ENCODE results near the gene HES4.

HES4 gene

DNA sequence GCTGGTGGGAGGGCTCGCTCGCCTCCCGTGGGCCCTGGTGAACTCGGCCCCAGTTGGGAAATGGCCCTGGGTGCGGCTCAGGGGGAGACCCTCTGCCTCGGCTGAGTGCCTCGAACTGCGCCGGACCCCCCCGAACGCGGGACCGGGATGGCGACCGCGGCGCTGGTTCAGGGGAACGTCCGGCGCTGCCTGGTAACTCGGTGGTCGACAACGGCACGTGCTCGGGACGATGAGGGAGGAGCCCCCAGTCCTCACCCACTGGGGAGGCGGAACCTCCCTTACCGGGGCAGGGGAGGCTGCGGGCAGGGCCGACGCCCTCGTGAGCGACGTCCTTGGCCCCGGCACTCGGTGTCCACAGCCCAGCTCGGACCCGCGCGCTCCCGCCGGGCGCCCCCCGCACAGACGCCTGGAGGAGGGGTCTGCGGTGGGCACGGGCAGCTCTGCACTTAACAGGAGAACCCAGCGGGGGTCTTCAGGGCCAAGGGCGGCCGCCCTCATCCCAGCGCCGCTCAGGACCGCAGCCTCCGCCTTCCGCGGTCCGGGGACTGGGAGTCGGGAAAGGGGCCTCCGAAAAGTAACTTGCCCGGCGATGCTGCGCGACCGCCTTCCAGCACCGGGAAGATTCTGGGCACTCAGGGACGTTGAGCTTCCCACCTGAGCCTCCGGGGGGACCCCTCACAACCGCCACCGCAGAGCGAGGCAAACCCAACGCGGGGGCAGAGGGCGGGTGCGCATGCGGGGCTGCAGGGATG, 1.7 kb downstream of the HES4 start (continued):
- TF ChIP-seq ZNF175 (tag by site-specific recombination; IDR thresholded peaks at IDR 0.05), result no peak
- peak; percentile 11; the same call in 1 of the 2 replicates for TF ChIP-seq ZNF768 (tag by site-specific recombination; IDR thresholded peaks at IDR 0.05)
- TF ChIP-seq ZNF623 (tag by site-specific recombination; IDR thresholded peaks at IDR 0.05), result no peak
- TF ChIP-seq ZNF660 (tag by site-specific recombination; IDR thresholded peaks at IDR 0.05), result peak; percentile 24; the same call in 1 of the 2 replicates
- TF ChIP-seq YY2 (tag by site-specific recombination; IDR thresholded peaks at IDR 0.05), result no peak
- TF ChIP-seq ZNF426 (tag by site-specific recombination; IDR thresholded peaks at IDR 0.05), result no peak
- TF ChIP-seq ZSCAN30 (tag by site-specific recombination; IDR thresholded peaks at IDR 0.05), result no peak; the same call in 1 of the 2 replicates
- TF ChIP-seq, protein P1, sequence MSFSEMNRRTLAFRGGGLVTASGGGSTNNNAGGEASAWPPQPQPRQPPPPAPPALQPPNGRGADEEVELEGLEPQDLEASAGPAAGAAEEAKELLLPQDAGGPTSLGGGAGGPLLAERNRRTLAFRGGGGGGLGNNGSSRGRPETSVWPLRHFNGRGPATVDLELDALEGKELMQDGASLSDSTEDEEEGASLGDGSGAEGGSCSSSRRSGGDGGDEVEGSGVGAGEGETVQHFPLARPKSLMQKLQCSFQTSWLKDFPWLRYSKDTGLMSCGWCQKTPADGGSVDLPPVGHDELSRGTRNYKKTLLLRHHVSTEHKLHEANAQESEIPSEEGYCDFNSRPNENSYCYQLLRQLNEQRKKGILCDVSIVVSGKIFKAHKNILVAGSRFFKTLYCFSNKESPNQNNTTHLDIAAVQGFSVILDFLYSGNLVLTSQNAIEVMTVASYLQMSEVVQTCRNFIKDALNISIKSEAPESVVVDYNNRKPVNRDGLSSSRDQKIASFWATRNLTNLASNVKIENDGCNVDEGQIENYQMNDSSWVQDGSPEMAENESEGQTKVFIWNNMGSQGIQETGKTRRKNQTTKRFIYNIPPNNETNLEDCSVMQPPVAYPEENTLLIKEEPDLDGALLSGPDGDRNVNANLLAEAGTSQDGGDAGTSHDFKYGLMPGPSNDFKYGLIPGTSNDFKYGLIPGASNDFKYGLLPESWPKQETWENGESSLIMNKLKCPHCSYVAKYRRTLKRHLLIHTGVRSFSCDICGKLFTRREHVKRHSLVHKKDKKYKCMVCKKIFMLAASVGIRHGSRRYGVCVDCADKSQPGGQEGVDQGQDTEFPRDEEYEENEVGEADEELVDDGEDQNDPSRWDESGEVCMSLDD (tag by site-specific recombination; IDR thresholded peaks at IDR 0.05), result peak; percentile 91
- peak; percentile 57; the same call in 1 of the 2 replicates for TF ChIP-seq ZNF501 (tag by site-specific recombination; IDR thresholded peaks at IDR 0.05)
- TF ChIP-seq ZNF157 (tag by site-specific recombination; IDR thresholded peaks at IDR 0.05), result no peak
- TF ChIP-seq ZNF701 (tag by site-specific recombination; IDR thresholded peaks at IDR 0.05), result no peak
- TF ChIP-seq, protein P2, sequence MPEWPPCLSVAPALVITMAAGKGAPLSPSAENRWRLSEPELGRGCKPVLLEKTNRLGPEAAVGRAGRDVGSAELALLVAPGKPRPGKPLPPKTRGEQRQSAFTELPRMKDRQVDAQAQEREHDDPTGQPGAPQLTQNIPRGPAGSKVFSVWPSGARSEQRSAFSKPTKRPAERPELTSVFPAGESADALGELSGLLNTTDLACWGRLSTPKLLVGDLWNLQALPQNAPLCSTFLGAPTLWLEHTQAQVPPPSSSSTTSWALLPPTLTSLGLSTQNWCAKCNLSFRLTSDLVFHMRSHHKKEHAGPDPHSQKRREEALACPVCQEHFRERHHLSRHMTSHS (tag by site-specific recombination; IDR thresholded peaks at IDR 0.05), result no peak
- peak; percentile 94 for TF ChIP-seq KLF1 (tag by site-specific recombination; IDR thresholded peaks at IDR 0.05)
- peak; percentile 98 for TF ChIP-seq ZEB2 (tag by site-specific recombination; IDR thresholded peaks at IDR 0.05)
- TF ChIP-seq, protein P3, sequence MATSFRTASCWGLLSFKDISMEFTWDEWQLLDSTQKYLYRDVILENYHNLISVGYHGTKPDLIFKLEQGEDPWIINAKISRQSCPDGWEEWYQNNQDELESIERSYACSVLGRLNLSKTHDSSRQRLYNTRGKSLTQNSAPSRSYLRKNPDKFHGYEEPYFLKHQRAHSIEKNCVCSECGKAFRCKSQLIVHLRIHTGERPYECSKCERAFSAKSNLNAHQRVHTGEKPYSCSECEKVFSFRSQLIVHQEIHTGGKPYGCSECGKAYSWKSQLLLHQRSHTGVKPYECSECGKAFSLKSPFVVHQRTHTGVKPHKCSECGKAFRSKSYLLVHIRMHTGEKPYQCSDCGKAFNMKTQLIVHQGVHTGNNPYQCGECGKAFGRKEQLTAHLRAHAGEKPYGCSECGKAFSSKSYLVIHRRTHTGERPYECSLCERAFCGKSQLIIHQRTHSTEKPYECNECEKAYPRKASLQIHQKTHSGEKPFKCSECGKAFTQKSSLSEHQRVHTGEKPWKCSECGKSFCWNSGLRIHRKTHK (tag by site-specific recombination; IDR thresholded peaks at IDR 0.05), result no peak
- TF ChIP-seq, protein P4, sequence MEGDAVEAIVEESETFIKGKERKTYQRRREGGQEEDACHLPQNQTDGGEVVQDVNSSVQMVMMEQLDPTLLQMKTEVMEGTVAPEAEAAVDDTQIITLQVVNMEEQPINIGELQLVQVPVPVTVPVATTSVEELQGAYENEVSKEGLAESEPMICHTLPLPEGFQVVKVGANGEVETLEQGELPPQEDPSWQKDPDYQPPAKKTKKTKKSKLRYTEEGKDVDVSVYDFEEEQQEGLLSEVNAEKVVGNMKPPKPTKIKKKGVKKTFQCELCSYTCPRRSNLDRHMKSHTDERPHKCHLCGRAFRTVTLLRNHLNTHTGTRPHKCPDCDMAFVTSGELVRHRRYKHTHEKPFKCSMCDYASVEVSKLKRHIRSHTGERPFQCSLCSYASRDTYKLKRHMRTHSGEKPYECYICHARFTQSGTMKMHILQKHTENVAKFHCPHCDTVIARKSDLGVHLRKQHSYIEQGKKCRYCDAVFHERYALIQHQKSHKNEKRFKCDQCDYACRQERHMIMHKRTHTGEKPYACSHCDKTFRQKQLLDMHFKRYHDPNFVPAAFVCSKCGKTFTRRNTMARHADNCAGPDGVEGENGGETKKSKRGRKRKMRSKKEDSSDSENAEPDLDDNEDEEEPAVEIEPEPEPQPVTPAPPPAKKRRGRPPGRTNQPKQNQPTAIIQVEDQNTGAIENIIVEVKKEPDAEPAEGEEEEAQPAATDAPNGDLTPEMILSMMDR (tag by site-specific recombination; IDR thresholded peaks at IDR 0.05), result 0 out of 2 replicates have a peak, but pooled peaks have one; percentile 58
- TF ChIP-seq EGR2 (tag by site-specific recombination; IDR thresholded peaks at IDR 0.05; ENCODE audit: low read depth), result 0 out of 2 replicates have a peak, but pooled peaks have one; percentile 39
- TF ChIP-seq ZFP3 (tag by site-specific recombination; IDR thresholded peaks at IDR 0.05; ENCODE audit: low read depth), result no peak
- peak; percentile 74 for TF ChIP-seq SP3 (tag by site-specific recombination; IDR thresholded peaks at IDR 0.05)
- TF ChIP-seq ZNF785 (tag by site-specific recombination; IDR thresholded peaks at IDR 0.05), result no peak
- TF ChIP-seq KLF7 (tag by site-specific recombination; IDR thresholded peaks at IDR 0.05; ENCODE audit: borderline replicate concordance), result peak; percentile 11; the same call in 1 of the 2 replicates
- TF ChIP-seq, protein P5, sequence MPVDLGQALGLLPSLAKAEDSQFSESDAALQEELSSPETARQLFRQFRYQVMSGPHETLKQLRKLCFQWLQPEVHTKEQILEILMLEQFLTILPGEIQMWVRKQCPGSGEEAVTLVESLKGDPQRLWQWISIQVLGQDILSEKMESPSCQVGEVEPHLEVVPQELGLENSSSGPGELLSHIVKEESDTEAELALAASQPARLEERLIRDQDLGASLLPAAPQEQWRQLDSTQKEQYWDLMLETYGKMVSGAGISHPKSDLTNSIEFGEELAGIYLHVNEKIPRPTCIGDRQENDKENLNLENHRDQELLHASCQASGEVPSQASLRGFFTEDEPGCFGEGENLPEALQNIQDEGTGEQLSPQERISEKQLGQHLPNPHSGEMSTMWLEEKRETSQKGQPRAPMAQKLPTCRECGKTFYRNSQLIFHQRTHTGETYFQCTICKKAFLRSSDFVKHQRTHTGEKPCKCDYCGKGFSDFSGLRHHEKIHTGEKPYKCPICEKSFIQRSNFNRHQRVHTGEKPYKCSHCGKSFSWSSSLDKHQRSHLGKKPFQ (tag by site-specific recombination; IDR thresholded peaks at IDR 0.05), result 0 out of 2 replicates have a peak, but pooled peaks have one; percentile 24
- no peak for TF ChIP-seq ZNF174 (tag by site-specific recombination; IDR thresholded peaks at IDR 0.05)
- no peak for TF ChIP-seq ZNF202 (tag by site-specific recombination; IDR thresholded peaks at IDR 0.05; ENCODE audit: borderline replicate concordance)
- TF ChIP-seq, protein P6, sequence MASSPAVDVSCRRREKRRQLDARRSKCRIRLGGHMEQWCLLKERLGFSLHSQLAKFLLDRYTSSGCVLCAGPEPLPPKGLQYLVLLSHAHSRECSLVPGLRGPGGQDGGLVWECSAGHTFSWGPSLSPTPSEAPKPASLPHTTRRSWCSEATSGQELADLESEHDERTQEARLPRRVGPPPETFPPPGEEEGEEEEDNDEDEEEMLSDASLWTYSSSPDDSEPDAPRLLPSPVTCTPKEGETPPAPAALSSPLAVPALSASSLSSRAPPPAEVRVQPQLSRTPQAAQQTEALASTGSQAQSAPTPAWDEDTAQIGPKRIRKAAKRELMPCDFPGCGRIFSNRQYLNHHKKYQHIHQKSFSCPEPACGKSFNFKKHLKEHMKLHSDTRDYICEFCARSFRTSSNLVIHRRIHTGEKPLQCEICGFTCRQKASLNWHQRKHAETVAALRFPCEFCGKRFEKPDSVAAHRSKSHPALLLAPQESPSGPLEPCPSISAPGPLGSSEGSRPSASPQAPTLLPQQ (tag by site-specific recombination; IDR thresholded peaks at IDR 0.05), result peak; percentile 80
- TF ChIP-seq MZF1 (tag by site-specific recombination; IDR thresholded peaks at IDR 0.05; ENCODE audit: borderline replicate concordance), result no peak
- no peak for TF ChIP-seq ZNF366 (tag by site-specific recombination; conservative IDR thresholded peaks at IDR 0.05)
- TF ChIP-seq, protein P7, sequence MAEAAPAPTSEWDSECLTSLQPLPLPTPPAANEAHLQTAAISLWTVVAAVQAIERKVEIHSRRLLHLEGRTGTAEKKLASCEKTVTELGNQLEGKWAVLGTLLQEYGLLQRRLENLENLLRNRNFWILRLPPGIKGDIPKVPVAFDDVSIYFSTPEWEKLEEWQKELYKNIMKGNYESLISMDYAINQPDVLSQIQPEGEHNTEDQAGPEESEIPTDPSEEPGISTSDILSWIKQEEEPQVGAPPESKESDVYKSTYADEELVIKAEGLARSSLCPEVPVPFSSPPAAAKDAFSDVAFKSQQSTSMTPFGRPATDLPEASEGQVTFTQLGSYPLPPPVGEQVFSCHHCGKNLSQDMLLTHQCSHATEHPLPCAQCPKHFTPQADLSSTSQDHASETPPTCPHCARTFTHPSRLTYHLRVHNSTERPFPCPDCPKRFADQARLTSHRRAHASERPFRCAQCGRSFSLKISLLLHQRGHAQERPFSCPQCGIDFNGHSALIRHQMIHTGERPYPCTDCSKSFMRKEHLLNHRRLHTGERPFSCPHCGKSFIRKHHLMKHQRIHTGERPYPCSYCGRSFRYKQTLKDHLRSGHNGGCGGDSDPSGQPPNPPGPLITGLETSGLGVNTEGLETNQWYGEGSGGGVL (tag by site-specific recombination; IDR thresholded peaks at IDR 0.05), result peak; percentile 59

All from HEK293 (cell line).